HepG2 (cell line): ENCODE measurements around the gene NME4. TPM values are rescaled to one million over a fixed set of nuclear protein-coding genes. Genes with fewer than 3 reads are reported as not detected.
A peak's percentile ranks its signal among the peaks of the same experiment; 100 is the strongest.

Experiments used
- E2F5 ChIP-seq: sonication (generic); formaldehyde crosslinking; conservative IDR thresholded peaks from 2 replicates; pipeline ENCODE4 v1.4.0; 2020; ENCODE audit warnings: missing genetic modification reagents
- HMG20A ChIP-seq: IDR thresholded peaks from 2 replicates; pipeline ENCODE4 v1.6.1; 2016; ENCODE audit warnings: borderline replicate concordance
- KAT8 ChIP-seq: IDR thresholded peaks from 2 replicates; pipeline ENCODE4 v1.6.1; 2016; ENCODE audit warnings: missing genetic modification reagents, missing compliant biosample characterization
- KLF12 ChIP-seq: sonication (generic); formaldehyde crosslinking; IDR thresholded peaks from 2 replicates; pipeline ENCODE4 v1.4.0; 2020; ENCODE audit warnings: missing genetic modification reagents, borderline replicate concordance
- MAFK ChIP-seq, 2 experiments: IDR thresholded peaks in 1 of 2; conservative IDR thresholded peaks in 1 of 2; 2 replicates each; pipeline ENCODE4 v1.6.1; 2011; ENCODE audit warnings: improper control_type of control experiment in 2 of 2, low read length in 2 of 2
- MLX ChIP-seq: IDR thresholded peaks from 2 replicates; pipeline ENCODE4 v1.6.1; 2016
- REST ChIP-seq, 2 experiments: IDR thresholded peaks; 2 replicates each; pipeline ENCODE4 v1.6.1; 2011 to 2012; ENCODE audit warnings: low read length in 2 of 2, borderline replicate concordance in 1 of 2, low read depth in 1 of 2, mild to moderate bottlenecking in 1 of 2, moderate library complexity in 1 of 2
- SMARCE1 ChIP-seq: fragments of 450-650 bp; IDR thresholded peaks from 2 replicates; pipeline ENCODE4 v1.6.1; 2017; ENCODE audit warnings: borderline replicate concordance
- SNAI1 ChIP-seq: sonication (generic); formaldehyde crosslinking; IDR thresholded peaks from 2 replicates; pipeline ENCODE4 v1.5.0; 2020; ENCODE audit warnings: mild to moderate bottlenecking, missing genetic modification reagents, borderline replicate concordance
- ZFP62 ChIP-seq: sonication (generic); formaldehyde crosslinking; IDR thresholded peaks from 2 replicates; pipeline ENCODE4 v1.4.0; 2020; ENCODE audit warnings: missing genetic modification reagents
- ZHX2 ChIP-seq, 2 experiments: sonication (generic) in 1 of 2; formaldehyde crosslinking in 1 of 2; IDR thresholded peaks; 2 replicates each; pipeline versions ENCODE4 v1.6.1 to v1.9.0; 2014 to 2022; ENCODE audit warnings: antibody characterized with exemption in 1 of 2, borderline replicate concordance in 1 of 2, inconsistent platforms in 1 of 2, low read depth in 1 of 2, missing genetic modification reagents in 1 of 2
- ZNF441 ChIP-seq: sonication (generic); formaldehyde crosslinking; IDR thresholded peaks from 2 replicates; pipeline ENCODE4 v1.7.0; 2021; ENCODE audit warnings: missing genetic modification reagents, borderline replicate concordance
- ZNF530 ChIP-seq: sonication (generic); formaldehyde crosslinking; IDR thresholded peaks from 2 replicates; pipeline ENCODE4 v1.5.0; 2020; ENCODE audit warnings: low read depth, mild to moderate bottlenecking, missing genetic modification reagents
- ZNF782 ChIP-seq: sonication (generic); formaldehyde crosslinking; IDR thresholded peaks from 2 replicates; pipeline ENCODE4 v1.4.0; 2020; ENCODE audit warnings: missing genetic modification reagents, mild to moderate bottlenecking, borderline replicate concordance
- ZNF839 ChIP-seq: sonication (generic); formaldehyde crosslinking; IDR thresholded peaks from 2 replicates; pipeline ENCODE4 v1.4.0; 2020; ENCODE audit warnings: missing genetic modification reagents, mild to moderate bottlenecking, borderline replicate concordance
- ZNF883 ChIP-seq: sonication (generic); formaldehyde crosslinking; IDR thresholded peaks from 2 replicates; pipeline ENCODE4 v1.5.1; 2020; ENCODE audit warnings: mild to moderate bottlenecking, missing genetic modification reagents; ENCODE audit errors: not compliant biosample characterization
- ZSCAN9 ChIP-seq: IDR thresholded peaks from 2 replicates; pipeline ENCODE4 v1.6.1; 2016; ENCODE audit warnings: borderline replicate concordance
- polyA plus RNA-seq, 8 experiments: library from polyadenylated mRNA; depleted of rRNA in 3 of 8; stranded (reverse) in 7 of 8; unstranded in 1 of 8; fragments of >200 nt; fragmentation: Illumina TruSeq in 4 of 8; extraction: Trizol in 4 of 8; gene quantifications; 2 replicates each; pipeline versions ENCODE4 v1.2.1 to v1.2.3, GENCODE V29; 2011 to 2016; ENCODE audit warnings: low read depth in 4 of 8, missing spikeins in 1 of 8, mixed read lengths in 1 of 8; ENCODE audit not compliant: insufficient read depth in 1 of 8
- total RNA-seq, 5 experiments: library from RNA; depleted of rRNA; stranded (reverse); fragments of >200 nt; fragmentation: Illumina TruSeq; extraction: Trizol; gene quantifications; 2 replicates each; pipeline ENCODE4 v1.2.3, GENCODE V29; 2016; ENCODE audit warnings: low read depth in 1 of 5

Gene NME4
- total and polyA plus RNA-seq, 2 of the 13 experiments (the other 11 are each of a cell fraction or from before 2014, with no cell fraction given), result 121 to 263 TPM

- TF ChIP-seq ZHX2 (IDR thresholded peaks at IDR 0.05; ENCODE audit: low read depth) (no peak), ZHX2 (CRISPR knock-in tag; IDR thresholded peaks at IDR 0.05; ENCODE audit: borderline replicate concordance) (no peak; the same call in 1 of the 2 replicates), ZFP62 (CRISPR knock-in tag) (no peak), REST (IDR thresholded peaks at IDR 0.05; ENCODE audit: borderline replicate concordance in 1 of 2, low read depth in 1 of 2, low read length in 2 of 2) (no peak), ZNF782 (CRISPR knock-in tag) (no peak), SNAI1 (CRISPR knock-in tag) (no peak), ZSCAN9 (0 out of 2 replicates have a peak, but pooled peaks have one; percentile 34), ZNF883 (no peak), ZNF441 (CRISPR knock-in tag) (no peak), SMARCE1 (no peak), HMG20A (CRISPR knock-in tag) (no peak), KLF12 (CRISPR knock-in tag) (no peak), MAFK (conservative IDR thresholded peaks at IDR 0.05 in 1 of 2, IDR thresholded peaks at IDR 0.05 in 1 of 2; ENCODE audit: low read length in 2 of 2) (no peak), ZNF839 (CRISPR knock-in tag) (no peak), E2F5 (CRISPR knock-in tag) (peak; percentile 80), ZNF530 (CRISPR knock-in tag) (no peak), MLX (CRISPR knock-in tag) (no peak), KAT8 (CRISPR knock-in tag) (no peak)
Measured at GRCh38 chr16:396605-397004, 394 bp upstream of the NME4 start (continued).
